Spleen (tissue), 11 donors: ENCODE results near the gene SPR. TPM values are rescaled to one million over a fixed set of nuclear protein-coding genes. Genes with fewer than 3 reads are reported as not detected.

ENCODE experiments used
- DNase-seq: peaks from one replicate; pipeline ENCODE4 v3.0.0-alpha.2; 2020
- H3K27ac ChIP-seq, 8 donors: fragments of 200-600 bp; sonication (generic) in 7 of 8; 1 replicate in 4 of 8; 2 replicates in 4 of 8; pipeline versions ENCODE4 v1.5.0 to v1.8.0; 2016 to 2021; ENCODE audit warnings: inconsistent platforms in 4 of 8, mild to moderate bottlenecking in 4 of 8, moderate library complexity in 1 of 8
- H3K27me3 ChIP-seq, 7 donors: fragments of 200-600 bp; sonication (generic) in 6 of 7; replicated peaks in 1 of 7; 1 replicate in 4 of 7; 2 replicates in 3 of 7; pipeline versions ENCODE4 v1.5.0 to v1.8.0; 2016 to 2021; ENCODE audit warnings: inconsistent platforms in 3 of 7, mild to moderate bottlenecking in 1 of 7
- H3K36me3 ChIP-seq, 6 donors: fragments of 200-600 bp; sonication (generic) in 5 of 6; 1 replicate in 4 of 6; 2 replicates in 2 of 6; pipeline versions ENCODE4 v1.5.0 to v1.8.0; 2016 to 2021; ENCODE audit warnings: inconsistent platforms in 2 of 6
- H3K4me1 ChIP-seq, 6 donors: fragments of 200-600 bp; sonication (generic) in 5 of 6; 1 replicate in 3 of 6; 2 replicates in 3 of 6; pipeline versions ENCODE4 v1.5.0 to v1.8.0; 2016 to 2021; ENCODE audit warnings: inconsistent platforms in 3 of 6
- H3K4me3 ChIP-seq, 8 donors: fragments of 200-600 bp; sonication (generic) in 7 of 8; 1 replicate in 4 of 8; 2 replicates in 4 of 8; pipeline versions ENCODE4 v1.5.0 to v1.8.0; 2016 to 2021; ENCODE audit warnings: inconsistent platforms in 4 of 8, mild to moderate bottlenecking in 4 of 8, moderate library complexity in 2 of 8
- H3K9me3 ChIP-seq, 8 donors: fragments of 200-600 bp; sonication (generic) in 7 of 8; 1 replicate in 4 of 8; 2 replicates in 4 of 8; pipeline versions ENCODE4 v1.5.0 to v1.8.0; 2016 to 2021; ENCODE audit warnings: inconsistent platforms in 4 of 8
- CTCF ChIP-seq, 11 experiments: fragments of 200-600 bp in 7 of 11; fragments of 450-650 bp in 4 of 11; sonication (generic) in 4 of 11; IDR thresholded peaks in 8 of 11; conservative IDR thresholded peaks in 3 of 11; 1 replicate in 7 of 11; 2 replicates in 4 of 11; pipeline versions ENCODE4 v1.4.0 to v1.8.0; 2016 to 2021; ENCODE audit warnings: antibody characterized with exemption in 11 of 11, inconsistent platforms in 4 of 11, mild to moderate bottlenecking in 1 of 11
- POLR2A ChIP-seq, 3 donors: fragments of 450-650 bp; IDR thresholded peaks; one replicate each; pipeline ENCODE4 v1.5.1; 2017; ENCODE audit warnings: antibody characterized with exemption in 3 of 3, mild to moderate bottlenecking in 1 of 3
- POLR2AphosphoS5 ChIP-seq, 3 donors: sonication (generic); formaldehyde crosslinking; IDR thresholded peaks; one replicate each; pipeline ENCODE4 v1.5.1; 2017; ENCODE audit warnings: antibody characterized with exemption in 3 of 3
- WGBS, 5 donors: extraction: QIAGEN DNeasy Blood & Tissue Kit in 3 of 5; methylation state at CpG; one replicate each; pipeline versions ENCODE4 v1.1.5 to v1.1.7; 2013 to 2018; 5-methylcytosine and 5-hydroxymethylcytosine counted together
- intact Hi-C: fragments of 100-400 bp; cut with DNase I; formaldehyde crosslinking; loops from one replicate; pipeline ENCODE4 v1.15.0; 2023; ENCODE audit warnings: low total_unique reads
- polyA plus RNA-seq, 3 donors: library from polyadenylated mRNA; stranded (reverse); fragments of 200-250 nt; gene quantifications; one replicate each; pipeline ENCODE4 v1.2.1, GENCODE V29; 2013
- total RNA-seq, 7 donors: library from RNA; depleted of rRNA in 3 of 7; stranded (reverse); fragments of >200 nt in 3 of 7; fragmentation: NEBNext Ultra II Directional in 4 of 7; extraction: Animal tissue kit (Norgen Biotek cat#: 25700) in 4 of 7; gene quantifications; one replicate each; pipeline versions ENCODE4 v1.1.0 to v1.2.1, GENCODE V29; 2016 to 2021
- donor health status: healthy with polysubstance abuse.
- donor health status: DM: no; HTN: no; CAD: no; lungs with moderate emphysema.
- donor health status: DM: no; HTN: no; CAD: no.
- donor health status: Bipolar disorder and iron deficiency.
- donor health status: healthy.
- donor health status: DM: no; HTN: no; CAD: no.
- donor health status: DM: yes; HTN: yes; CAD: no.

SPR gene
- total and polyA plus RNA-seq, 10 donors, result 3.9 to 22.6 (median 9.8) TPM

GRCh38 chr2:72923833-72924352 lies 36.7 kb downstream of the SPR start:
- Histone ChIP-seq H3K36me3 (no peaks in the 10 kb centered on the region), H3K9me3 (no peaks in the 10 kb centered on the region), H3K27me3 (peaks cover 4 to 100% (median 98%) of the 10 kb centered on the region in 7 donors), H3K27ac (no peak overlapping the region), H3K4me1 (peaks cover 20 to 44% (median 34%) of the 10 kb centered on the region in 6 donors), H3K4me3 (peak overlapping the region in 3 of 8 donors; percentile 8 to 41 (median 10))
- intact Hi-C loops, result no loop called here
- TF ChIP-seq POLR2A (IDR thresholded peaks at IDR 0.05), result no peak
- no peak for TF ChIP-seq CTCF (IDR thresholded peaks at IDR 0.05 in 8 of 11, conservative IDR thresholded peaks at IDR 0.05 in 3 of 11)
- TF ChIP-seq POLR2AphosphoS5 (IDR thresholded peaks at IDR 0.05), result no peak
- 6 to 8% (median 6%) methylated on average over 26 to 36 of the region's 36 CpGs for WGBS, 5 donors
- no peak for DNase-seq

DNA sequence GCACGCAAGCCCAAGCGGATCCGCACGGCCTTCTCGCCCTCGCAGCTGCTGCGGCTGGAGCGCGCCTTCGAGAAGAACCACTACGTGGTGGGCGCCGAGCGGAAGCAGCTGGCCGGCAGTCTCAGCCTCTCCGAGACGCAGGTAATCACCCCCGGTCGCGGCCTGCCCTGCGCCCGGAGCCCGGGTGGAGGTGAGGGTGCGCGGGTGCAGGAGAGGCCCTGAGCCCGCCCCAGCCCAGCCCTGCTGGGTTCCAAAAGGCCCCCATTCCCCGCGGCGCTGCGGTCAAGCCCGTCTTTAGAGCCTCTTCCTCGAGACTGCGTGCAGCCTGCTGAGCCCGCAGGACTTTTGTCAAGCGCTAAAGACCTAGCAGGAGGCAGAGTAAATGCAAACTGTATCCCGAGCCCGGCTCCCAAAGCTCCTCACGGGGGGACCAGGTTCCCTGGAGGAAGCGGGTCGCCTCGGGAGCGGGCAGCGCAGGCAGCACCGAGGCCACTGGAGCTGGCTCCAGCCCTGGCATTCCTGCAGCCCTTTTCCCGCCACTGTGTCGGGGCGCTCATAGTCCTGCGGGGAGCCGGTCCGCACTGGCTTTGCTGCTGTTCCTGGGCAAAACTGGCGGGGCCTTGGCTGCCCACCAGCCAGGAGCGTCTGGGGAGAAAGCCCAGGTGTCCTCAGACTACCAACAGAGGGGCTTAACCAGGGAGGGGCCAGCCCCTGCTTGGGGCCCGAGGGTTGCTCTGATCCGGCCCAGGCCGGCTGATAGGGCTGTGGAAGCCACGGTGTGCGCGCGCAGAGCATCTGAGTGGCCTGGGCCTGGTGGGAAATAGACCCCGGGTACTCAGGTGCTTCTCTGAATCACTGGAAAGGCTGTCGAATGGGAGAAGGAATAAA lies 37.4 kb downstream of the SPR start:
- Histone ChIP-seq H3K36me3 (no peaks in the 10 kb centered on the region), H3K27me3 (peaks cover 4 to 100% (median 94%) of the 10 kb centered on the region in 7 donors), H3K27ac (no peak overlapping the region), H3K9me3 (no peaks in the 10 kb centered on the region), H3K4me3 (peak overlapping the region in 3 of 8 donors; percentile 8 to 41 (median 10)), H3K4me1 (peaks cover 20 to 40% (median 32%) of the 10 kb centered on the region in 6 donors)
- WGBS, 5 donors, result 2 to 7% (median 5%) methylated on average over 26 to 61 of the region's 61 CpGs
- TF ChIP-seq CTCF (IDR thresholded peaks at IDR 0.05 in 8 of 11, conservative IDR thresholded peaks at IDR 0.05 in 3 of 11) (no peak), POLR2AphosphoS5 (IDR thresholded peaks at IDR 0.05) (no peak), POLR2A (IDR thresholded peaks at IDR 0.05) (no peak)
- intact Hi-C loops, result no loop called here
- peak; percentile 75 for DNase-seq

GRCh38 chr2:72925328-72925943 lies 38.2 kb downstream of the SPR start:
- Histone ChIP-seq H3K4me3 (no peak overlapping the region), H3K27ac (no peak overlapping the region), H3K27me3 (peaks cover 4 to 100% (median 86%) of the 10 kb centered on the region in 7 donors), H3K36me3 (no peaks in the 10 kb centered on the region), H3K4me1 (peaks cover 14 to 32% (median 24%) of the 10 kb centered on the region in 6 donors), H3K9me3 (no peaks in the 10 kb centered on the region)
- no peak for TF ChIP-seq POLR2A (IDR thresholded peaks at IDR 0.05)
- no peak for TF ChIP-seq POLR2AphosphoS5 (IDR thresholded peaks at IDR 0.05)
- TF ChIP-seq CTCF (IDR thresholded peaks at IDR 0.05 in 8 of 11, conservative IDR thresholded peaks at IDR 0.05 in 3 of 11), result no peak
- intact Hi-C loops, result no loop called here
- 5 to 12% (median 7%) methylated on average over 25 to 26 of the region's 26 CpGs for WGBS, 5 donors
- no peak for DNase-seq

GRCh38 chr2:72926368-72926767 lies 39.2 kb downstream of the SPR start:
- intact Hi-C loops, result no loop called here
- Histone ChIP-seq H3K36me3 (no peaks in the 10 kb centered on the region), H3K27me3 (peaks cover 4 to 100% (median 76%) of the 10 kb centered on the region in 7 donors), H3K4me1 (peaks cover 10 to 24% (median 17%) of the 10 kb centered on the region in 6 donors), H3K4me3 (no peak overlapping the region), H3K9me3 (no peaks in the 10 kb centered on the region), H3K27ac (no peak overlapping the region)
- WGBS, 5 donors, result 14 to 21% (median 16%) methylated on average over 4 of the region's 4 CpGs
- TF ChIP-seq CTCF (IDR thresholded peaks at IDR 0.05 in 8 of 11, conservative IDR thresholded peaks at IDR 0.05 in 3 of 11), result no peak
- DNase-seq, result no peak
